Epithelial cell of esophagus (primary cell): ENCODE data around the gene DAB1.

Experiments
- DNase-seq: peaks from one replicate; pipeline ENCODE4 v3.0.0; 2010; ENCODE audit warnings: low read depth
- H3K4me3 ChIP-seq: 2 replicates; pipeline ENCODE4 v1.5.1; 2011; ENCODE audit warnings: mild to moderate bottlenecking, low read length, control low read depth
- TF ChIP-seq, protein P1 (sequence below): IDR thresholded peaks from 2 replicates; pipeline ENCODE4 v1.5.1; 2011; ENCODE audit warnings: low read depth, mild to moderate bottlenecking, low read length, control low read depth, inconsistent platforms; ENCODE audit not compliant: insufficient read depth; ENCODE audit errors: missing control alignments

The DAB1 gene

DNA sequence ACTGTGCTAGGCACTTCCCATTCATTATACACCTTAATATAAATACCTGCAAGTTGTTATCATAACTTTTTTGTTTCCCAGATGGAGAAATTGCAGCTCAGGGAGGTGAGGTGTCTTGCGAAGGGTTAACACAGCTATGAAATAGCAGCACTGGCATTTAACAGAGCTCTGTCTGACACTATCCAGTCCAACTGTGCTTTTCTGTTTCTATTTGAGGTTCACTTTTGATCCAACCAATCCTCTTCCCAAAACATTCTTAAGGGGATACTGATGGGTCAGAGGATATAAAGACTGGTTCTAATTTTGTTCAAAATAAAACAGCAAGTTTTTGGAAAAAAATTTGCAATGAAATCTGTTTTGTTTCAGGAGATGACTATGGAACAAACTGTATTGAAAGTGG, 411.5 kb downstream of the DAB1 start:
- no peak overlapping the region for H3K4me3 ChIP-seq
- no peak for DNase-seq
- TF ChIP-seq, protein P1, sequence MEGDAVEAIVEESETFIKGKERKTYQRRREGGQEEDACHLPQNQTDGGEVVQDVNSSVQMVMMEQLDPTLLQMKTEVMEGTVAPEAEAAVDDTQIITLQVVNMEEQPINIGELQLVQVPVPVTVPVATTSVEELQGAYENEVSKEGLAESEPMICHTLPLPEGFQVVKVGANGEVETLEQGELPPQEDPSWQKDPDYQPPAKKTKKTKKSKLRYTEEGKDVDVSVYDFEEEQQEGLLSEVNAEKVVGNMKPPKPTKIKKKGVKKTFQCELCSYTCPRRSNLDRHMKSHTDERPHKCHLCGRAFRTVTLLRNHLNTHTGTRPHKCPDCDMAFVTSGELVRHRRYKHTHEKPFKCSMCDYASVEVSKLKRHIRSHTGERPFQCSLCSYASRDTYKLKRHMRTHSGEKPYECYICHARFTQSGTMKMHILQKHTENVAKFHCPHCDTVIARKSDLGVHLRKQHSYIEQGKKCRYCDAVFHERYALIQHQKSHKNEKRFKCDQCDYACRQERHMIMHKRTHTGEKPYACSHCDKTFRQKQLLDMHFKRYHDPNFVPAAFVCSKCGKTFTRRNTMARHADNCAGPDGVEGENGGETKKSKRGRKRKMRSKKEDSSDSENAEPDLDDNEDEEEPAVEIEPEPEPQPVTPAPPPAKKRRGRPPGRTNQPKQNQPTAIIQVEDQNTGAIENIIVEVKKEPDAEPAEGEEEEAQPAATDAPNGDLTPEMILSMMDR: no peak

DNA sequence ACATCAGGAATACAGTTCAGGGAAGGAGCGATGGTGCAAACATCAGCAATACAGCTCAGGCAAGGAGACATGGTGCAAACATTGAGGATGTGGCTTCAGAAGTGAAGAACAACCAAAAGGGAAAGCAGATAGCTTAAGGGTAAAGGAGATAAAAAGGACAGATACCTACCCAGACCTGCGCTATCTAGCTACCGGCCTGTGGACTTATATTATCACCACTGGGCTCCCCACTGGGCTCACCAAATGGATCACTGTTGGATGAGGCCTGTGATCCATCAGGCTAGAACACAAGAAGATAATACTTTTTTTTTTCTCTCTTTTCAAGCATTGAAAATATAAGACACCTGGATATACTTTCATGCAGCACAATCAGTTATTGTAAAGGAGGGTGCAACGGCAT, 413.3 kb downstream of the DAB1 start:
- TF ChIP-seq, protein P1: no peak
- DNase-seq: no peak
- H3K4me3 ChIP-seq: no peak overlapping the region

DNA sequence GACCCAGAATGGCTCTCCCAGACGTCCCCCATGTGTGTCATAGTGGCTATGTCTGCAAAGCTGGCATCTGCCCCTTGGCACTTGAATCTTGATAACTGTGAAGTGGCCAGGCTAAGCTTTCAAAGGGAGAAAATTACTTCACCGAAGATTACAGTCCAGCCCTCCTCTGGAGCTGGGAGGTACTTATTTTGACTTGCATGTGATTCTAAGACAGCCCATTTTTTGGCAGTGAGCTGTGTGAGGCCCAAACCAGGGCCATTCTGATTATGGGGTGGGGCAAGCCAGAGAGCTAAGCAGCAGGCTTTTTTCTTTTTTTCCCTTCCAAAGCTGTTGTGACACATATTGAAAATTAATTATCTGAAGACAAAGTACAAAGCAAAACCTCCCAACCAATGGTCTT, 415.9 kb downstream of the DAB1 start:
- DNase-seq: no peak
- TF ChIP-seq, protein P1: no peak
- H3K4me3 ChIP-seq: no peak overlapping the region

DNA sequence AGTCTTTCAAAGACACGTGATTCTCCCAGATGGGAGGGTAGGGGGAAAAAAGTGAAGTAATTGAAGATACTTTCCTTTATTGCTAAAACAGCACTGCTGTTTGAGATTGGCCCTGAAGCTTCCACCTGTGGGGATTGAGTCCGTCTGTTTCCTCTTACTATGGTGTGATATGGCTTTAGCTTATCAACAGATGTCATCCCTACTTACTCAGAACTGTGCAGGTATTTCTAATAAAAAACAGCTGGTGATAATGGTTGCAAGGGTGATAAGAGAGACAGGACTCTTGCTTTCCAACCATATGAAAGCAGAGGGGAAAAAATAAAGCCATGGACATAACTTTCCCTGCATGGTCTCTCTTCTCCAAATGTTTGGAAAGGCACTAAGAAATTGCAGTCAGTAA, 416.4 kb downstream of the DAB1 start:
- no peak for DNase-seq
- TF ChIP-seq, protein P1: no peak
- H3K4me3 ChIP-seq: no peak overlapping the region

DNA sequence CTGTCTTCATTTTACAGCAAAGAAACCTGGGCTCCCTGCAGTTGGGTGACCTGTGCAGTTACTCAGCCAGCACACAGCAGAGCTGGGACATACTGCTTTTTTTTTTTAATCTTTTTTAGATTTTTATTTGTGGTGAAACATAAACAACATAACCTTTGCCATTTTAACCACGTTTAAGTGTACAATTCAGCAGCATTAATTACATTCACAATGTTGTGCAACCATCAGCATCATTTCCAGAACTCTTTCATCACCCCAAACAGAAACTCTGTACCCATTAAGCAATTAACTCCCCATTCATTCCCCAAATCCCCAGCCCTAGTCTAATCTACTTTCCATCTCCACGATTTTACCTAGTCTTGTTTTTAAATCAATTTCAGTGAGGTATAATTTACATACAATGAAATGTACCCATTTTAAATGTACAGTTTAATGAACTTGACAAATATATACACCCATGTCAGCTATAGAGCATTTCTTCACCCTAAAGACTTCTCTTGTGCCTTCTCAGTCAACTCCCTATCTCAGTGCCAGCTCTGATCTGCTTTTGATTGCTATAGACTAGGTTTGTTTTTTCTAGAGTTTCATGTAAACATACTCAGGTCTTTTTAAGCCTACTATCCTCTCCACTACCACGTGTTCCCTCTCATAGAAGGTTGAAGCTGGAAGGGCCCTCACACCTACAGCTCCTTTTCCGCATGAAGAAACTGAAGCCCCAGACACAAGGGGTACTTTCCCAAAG, 420.3 kb downstream of the DAB1 start:
- no peak overlapping the region for H3K4me3 ChIP-seq
- TF ChIP-seq, protein P1: no peak
- DNase-seq: no peak

DNA sequence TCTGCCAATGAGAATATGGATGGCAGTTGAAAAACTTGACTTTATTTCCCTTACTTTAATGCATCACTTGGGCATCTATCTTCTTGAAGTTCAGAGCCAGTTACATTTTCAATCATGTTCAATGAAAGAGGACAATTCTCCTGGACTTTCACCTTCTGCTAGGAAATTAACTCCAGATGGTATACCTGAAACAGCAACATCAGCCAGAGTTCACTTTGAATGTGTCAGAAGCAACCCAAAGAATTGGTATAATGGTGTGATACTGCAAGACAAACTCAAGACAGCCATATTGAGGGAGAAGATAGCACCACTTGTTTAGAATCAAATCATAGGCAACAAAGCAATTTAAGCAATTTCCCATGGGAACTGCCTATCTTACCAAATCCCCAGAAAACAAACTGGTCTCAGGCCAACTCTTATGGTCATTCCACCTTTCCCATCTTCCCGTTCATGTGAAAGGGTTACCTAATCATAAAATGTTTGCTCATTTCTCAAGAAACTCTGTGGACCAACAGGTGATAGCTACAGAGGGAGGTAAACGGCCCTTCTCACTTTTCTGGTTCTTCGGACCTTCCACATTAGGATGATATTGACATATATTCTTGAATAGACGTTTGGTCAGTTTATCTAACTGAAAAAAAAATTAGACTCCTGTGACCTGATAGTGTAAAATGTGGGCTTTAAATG, 428.3 kb downstream of the DAB1 start:
- no peak for DNase-seq
- TF ChIP-seq, protein P1: no peak
- H3K4me3 ChIP-seq: no peak overlapping the region

DNA sequence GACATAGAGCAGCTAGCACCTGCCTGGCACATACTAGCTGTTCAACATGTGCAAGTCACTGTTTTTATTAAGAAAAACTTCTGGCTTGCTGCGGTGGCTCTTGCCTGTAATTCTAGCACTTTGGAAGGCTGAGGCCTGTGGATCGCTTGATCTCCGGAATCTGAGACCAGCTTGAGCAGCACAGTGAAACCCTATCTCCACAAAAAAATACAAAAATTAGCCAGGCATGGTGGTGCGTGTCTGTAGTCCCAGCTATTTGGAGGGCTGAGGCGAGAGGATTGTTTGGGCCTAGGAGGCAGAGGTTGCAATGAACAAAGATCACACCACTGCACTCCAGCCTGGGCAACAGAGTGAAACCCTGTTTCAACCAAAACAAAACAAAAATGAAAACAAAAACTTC, 430.4 kb downstream of the DAB1 start:
- TF ChIP-seq, protein P1: no peak
- H3K4me3 ChIP-seq: no peak overlapping the region
- no peak for DNase-seq
